Esophagus muscularis mucosa (tissue), 4 donors: ENCODE measurements around the gene C17orf67. TPM values are rescaled to one million over a fixed set of nuclear protein-coding genes. Genes with fewer than 3 reads are reported as not detected.

Source experiments
- DNase-seq: peaks from one replicate; pipeline ENCODE4 v3.0.0-alpha.2; 2017; ENCODE audit errors: extremely low spot score
- H3K27ac ChIP-seq, 4 donors: fragments of 200-600 bp; sonication (generic); replicated peaks in 1 of 4; 1 replicate in 3 of 4; 2 replicates in 1 of 4; pipeline ENCODE4 v1.5.1; 2016 to 2019; ENCODE audit warnings: mild to moderate bottlenecking in 1 of 4
- H3K27me3 ChIP-seq, 4 donors: fragments of 200-600 bp; sonication (generic); one replicate each; pipeline versions ENCODE4 v1.5.1 to v1.6.0; 2016 to 2019
- H3K36me3 ChIP-seq, 4 donors: fragments of 200-600 bp; sonication (generic); one replicate each; pipeline ENCODE4 v1.5.1; 2016 to 2019
- H3K4me1 ChIP-seq, 4 donors: fragments of 200-600 bp; sonication (generic); one replicate each; pipeline ENCODE4 v1.5.1; 2016 to 2019
- H3K4me3 ChIP-seq, 4 donors: fragments of 200-600 bp; sonication (generic); 1 replicate in 2 of 4; 2 replicates in 2 of 4; pipeline ENCODE4 v1.5.1; 2016 to 2019; ENCODE audit warnings: mild to moderate bottlenecking in 4 of 4, moderate library complexity in 1 of 4
- H3K9me3 ChIP-seq, 4 donors: fragments of 200-600 bp; sonication (generic); 1 replicate in 3 of 4; 2 replicates in 1 of 4; pipeline ENCODE4 v1.5.1; 2016 to 2019
- EP300 ChIP-seq: sonication (generic); formaldehyde crosslinking; IDR thresholded peaks from one replicate; pipeline ENCODE4 v1.6.1; 2017; ENCODE audit warnings: antibody characterized with exemption
- POLR2A ChIP-seq: fragments of 450-650 bp; IDR thresholded peaks from one replicate; pipeline ENCODE4 v1.6.1; 2017; ENCODE audit warnings: antibody characterized with exemption, moderate library complexity, mild to moderate bottlenecking, low read depth
- POLR2AphosphoS5 ChIP-seq, 2 donors: sonication (generic); formaldehyde crosslinking; IDR thresholded peaks; one replicate each; pipeline ENCODE4 v1.6.1; 2017; ENCODE audit warnings: antibody characterized with exemption in 2 of 2
- WGBS: methylation state at CpG from one replicate; pipeline ENCODE4 v1.1.5; 2018; 5-methylcytosine and 5-hydroxymethylcytosine counted together
- intact Hi-C: fragments of 100-400 bp; cut with DNase I; formaldehyde crosslinking; loops from one replicate; pipeline ENCODE4 v1.15.1; 2023
- small RNA-seq, 3 donors: library from RNA; depleted of rRNA; stranded (forward); fragments of <200 nt; gene quantifications; one replicate each; pipeline ENCODE3, GENCODE V24; 2016
- total RNA-seq, 4 donors: library from RNA; depleted of rRNA; stranded (reverse); fragments of >200 nt; gene quantifications; one replicate each; pipeline versions ENCODE4 v1.1.0 to v1.2.1, GENCODE V29; 2016
- TF ChIP-seq, protein P1 (sequence below), 3 experiments: fragments of 200-600 bp in 2 of 3; fragments of 450-650 bp in 1 of 3; sonication (generic) in 2 of 3; IDR thresholded peaks; one replicate each; pipeline ENCODE4 v1.5.1; 2017 to 2019; ENCODE audit warnings: antibody characterized with exemption in 3 of 3, mild to moderate bottlenecking in 2 of 3, moderate library complexity in 1 of 3

The C17orf67 gene
- total RNA-seq, 4 donors from 2014 or later = 0.83 to 4.3 (median 3.6) TPM

DNA sequence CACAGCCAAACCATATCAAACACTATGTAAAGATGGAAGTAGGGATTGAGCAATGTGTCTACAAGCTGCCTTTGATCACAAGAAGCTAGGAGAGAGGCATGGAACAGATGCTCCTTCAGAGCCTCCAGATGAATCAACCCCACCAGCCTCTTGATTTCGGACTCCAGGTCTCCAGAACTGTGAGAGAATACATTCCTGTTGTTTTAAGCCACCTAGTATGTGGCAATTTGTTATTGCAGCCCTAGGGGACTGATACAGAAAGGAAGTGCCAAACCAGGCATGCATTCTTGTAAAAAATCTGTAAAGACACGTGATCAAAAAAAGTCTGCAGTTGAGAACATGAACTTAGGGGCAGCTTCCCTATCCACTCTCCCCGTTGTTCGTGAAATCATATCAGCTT is 91.1 kb downstream of the C17orf67 start:
- H3K4me3 ChIP-seq = no peak overlapping the region
- intact Hi-C loops = no loop called here
- H3K27me3 ChIP-seq = peaks cover 0 to 4% (median 0%) of the 10 kb centered on the region in 4 donors
- no peak overlapping the region for H3K27ac ChIP-seq
- TF ChIP-seq POLR2A (no peak), POLR2AphosphoS5 (IDR thresholded peaks at IDR 0.05) (no peak), EP300 (no peak)
- TF ChIP-seq, protein P1, sequence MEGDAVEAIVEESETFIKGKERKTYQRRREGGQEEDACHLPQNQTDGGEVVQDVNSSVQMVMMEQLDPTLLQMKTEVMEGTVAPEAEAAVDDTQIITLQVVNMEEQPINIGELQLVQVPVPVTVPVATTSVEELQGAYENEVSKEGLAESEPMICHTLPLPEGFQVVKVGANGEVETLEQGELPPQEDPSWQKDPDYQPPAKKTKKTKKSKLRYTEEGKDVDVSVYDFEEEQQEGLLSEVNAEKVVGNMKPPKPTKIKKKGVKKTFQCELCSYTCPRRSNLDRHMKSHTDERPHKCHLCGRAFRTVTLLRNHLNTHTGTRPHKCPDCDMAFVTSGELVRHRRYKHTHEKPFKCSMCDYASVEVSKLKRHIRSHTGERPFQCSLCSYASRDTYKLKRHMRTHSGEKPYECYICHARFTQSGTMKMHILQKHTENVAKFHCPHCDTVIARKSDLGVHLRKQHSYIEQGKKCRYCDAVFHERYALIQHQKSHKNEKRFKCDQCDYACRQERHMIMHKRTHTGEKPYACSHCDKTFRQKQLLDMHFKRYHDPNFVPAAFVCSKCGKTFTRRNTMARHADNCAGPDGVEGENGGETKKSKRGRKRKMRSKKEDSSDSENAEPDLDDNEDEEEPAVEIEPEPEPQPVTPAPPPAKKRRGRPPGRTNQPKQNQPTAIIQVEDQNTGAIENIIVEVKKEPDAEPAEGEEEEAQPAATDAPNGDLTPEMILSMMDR (IDR thresholded peaks at IDR 0.05) = no peak
- DNase-seq = no peak
- H3K9me3 ChIP-seq = no peaks in the 10 kb centered on the region
- no peaks in the 10 kb centered on the region for H3K4me1 ChIP-seq
- no peaks in the 10 kb centered on the region for H3K36me3 ChIP-seq
- WGBS = 67% methylated on average over 4 of the region's 4 CpGs

Small RNAs within 50 kb of the gene (small RNA-seq; reads per million reads assigned to genes)
- gene RNU6-1158P = 0 reads per million in 3 donors

Other genes with a start within 250 kb of the C17orf67 start
- 1 to 10 TPM in 3 of 4 donors, under 1 TPM in 1; 0.42 to 9.1 (median 6.7) TPM for gene NOG, start 240.2 kb downstream of the C17orf67 start, total RNA-seq
- gene DGKE, start 231 bp upstream of the C17orf67 start, total RNA-seq = 10 to 100 TPM in 3 of 4 donors, 1 to 10 TPM in 1; 7.1 to 12.5 (median 11.1) TPM
- gene TRIM25, start 80.1 kb upstream of the C17orf67 start, total RNA-seq = 10 to 100 TPM; 13.9 to 19.9 (median 16.6) TPM
- gene COIL, start 127.1 kb upstream of the C17orf67 start, total RNA-seq = 10 to 100 TPM in 3 of 4 donors, 1 to 10 TPM in 1; 9.9 to 13.3 (median 11.4) TPM
- gene SCPEP1, start 144.2 kb upstream of the C17orf67 start, total RNA-seq = 100 to 1,000 TPM in 1 of 4 donors, 10 to 100 TPM in 3; 61.0 to 111 (median 72.4) TPM